ENCODE results near the gene CXCR2. TPM values are rescaled to one million over a fixed set of nuclear protein-coding genes. Genes with fewer than 3 reads are reported as not detected.

The CXCR2 gene
- total RNA-seq, 1 experiment from 2014 or later: not detected

- CTCF ChIA-PET: no interaction called here
- intact Hi-C loops (cut with micrococcal nuclease; ENCODE audit: unreplicated experiment): no loop called here
- Mint-ChIP-seq H3K27me3 (ENCODE audit: insufficient read depth, unreplicated experiment) (peaks cover 22% of the 10 kb centered on the region), H3K36me3 (ENCODE audit: insufficient read depth, unreplicated experiment) (no peaks in the 10 kb centered on the region), H3K27ac (ENCODE audit: unreplicated experiment) (no peak overlapping the region), H3K9me3 (ENCODE audit: unreplicated experiment) (peaks cover 16% of the 10 kb centered on the region), H3K4me3 (ENCODE audit: unreplicated experiment) (no peak overlapping the region), H3K4me1 (ENCODE audit: low read depth, unreplicated experiment) (no peaks in the 10 kb centered on the region)
- Histone ChIP-seq H3K9me3 (peaks cover 3% of the 10 kb centered on the region), H3K4me3 (ENCODE audit: low read depth, low read length) (no peak overlapping the region), H3K4me1 (no peaks in the 10 kb centered on the region), H3K36me3 (ENCODE audit: control insufficient read depth, insufficient read depth, low read length) (no peaks in the 10 kb centered on the region), H3K27me3 (replicated peaks; ENCODE audit: control insufficient read depth, insufficient read depth, low read length) (no peaks in the 10 kb centered on the region)
- no TSS peak for BruUV-seq (replicated peaks)
- no peak for TF ChIP-seq CTCF (IDR thresholded peaks at IDR 0.05; ENCODE audit: insufficient read depth in 1 of 2, low read depth in 1 of 2, low read length in 1 of 2, severe bottlenecking in 1 of 2, unreplicated experiment in 1 of 2)
- no peak for DNase-seq
- POLR2A ChIA-PET: no interaction called here
Measured at GRCh38 chr2:218091746-218092145, 34.1 kb upstream of the CXCR2 start.

GRCh38 chr2:218093879-218094278, 31.9 kb upstream of the CXCR2 start:
- no TSS peak for BruUV-seq (replicated peaks)
- H3K4me3 Mint-ChIP-seq (ENCODE audit: unreplicated experiment): no peak overlapping the region
- H3K4me3 ChIP-seq (ENCODE audit: low read depth, low read length): no peak overlapping the region
- intact Hi-C loops (cut with micrococcal nuclease; ENCODE audit: unreplicated experiment): no loop called here
- ChIA-PET CTCF (no interaction called here), POLR2A (interaction anchor here (0.6 kb wide), 1 partner anchor 729 kb away, joined by 3 read pairs; no protein-coding TSS in a partner anchor)
- no peaks in the 10 kb centered on the region for H3K4me1 Mint-ChIP-seq (ENCODE audit: low read depth, unreplicated experiment)
- DNase-seq: no peak
- H3K27me3 Mint-ChIP-seq (ENCODE audit: insufficient read depth, unreplicated experiment): peaks cover 15% of the 10 kb centered on the region
- H3K36me3 ChIP-seq (ENCODE audit: control insufficient read depth, insufficient read depth, low read length): no peaks in the 10 kb centered on the region
- H3K9me3 ChIP-seq: no peaks in the 10 kb centered on the region
- no peaks in the 10 kb centered on the region for H3K4me1 ChIP-seq
- H3K27me3 ChIP-seq (replicated peaks; ENCODE audit: control insufficient read depth, insufficient read depth, low read length): no peaks in the 10 kb centered on the region
- H3K9me3 Mint-ChIP-seq (ENCODE audit: unreplicated experiment): peaks cover 6% of the 10 kb centered on the region
- no peaks in the 10 kb centered on the region for H3K36me3 Mint-ChIP-seq (ENCODE audit: insufficient read depth, unreplicated experiment)
- TF ChIP-seq CTCF (IDR thresholded peaks at IDR 0.05; ENCODE audit: insufficient read depth in 1 of 2, low read depth in 1 of 2, low read length in 1 of 2, severe bottlenecking in 1 of 2, unreplicated experiment in 1 of 2): no peak
- no peak overlapping the region for H3K27ac Mint-ChIP-seq (ENCODE audit: unreplicated experiment)

- CTCF ChIA-PET: no interaction called here
- no peaks in the 10 kb centered on the region for H3K36me3 Mint-ChIP-seq (ENCODE audit: insufficient read depth, unreplicated experiment)
- no peak for TF ChIP-seq CTCF (IDR thresholded peaks at IDR 0.05; ENCODE audit: insufficient read depth in 1 of 2, low read depth in 1 of 2, low read length in 1 of 2, severe bottlenecking in 1 of 2, unreplicated experiment in 1 of 2)
- H3K4me3 Mint-ChIP-seq (ENCODE audit: unreplicated experiment): no peak overlapping the region
- POLR2A ChIA-PET: no interaction called here
- H3K27me3 ChIP-seq (replicated peaks; ENCODE audit: control insufficient read depth, insufficient read depth, low read length): no peaks in the 10 kb centered on the region; the same call in 1 of the 2 replicates
- no peak overlapping the region for H3K27ac Mint-ChIP-seq (ENCODE audit: unreplicated experiment)
- no peaks in the 10 kb centered on the region for H3K4me1 Mint-ChIP-seq (ENCODE audit: low read depth, unreplicated experiment)
- no peaks in the 10 kb centered on the region for H3K9me3 Mint-ChIP-seq (ENCODE audit: unreplicated experiment)
- H3K9me3 ChIP-seq: no peaks in the 10 kb centered on the region
- H3K36me3 ChIP-seq (ENCODE audit: control insufficient read depth, insufficient read depth, low read length): no peaks in the 10 kb centered on the region
- no peak for DNase-seq
- no TSS peak for BruUV-seq (replicated peaks)
- intact Hi-C loops (cut with micrococcal nuclease; ENCODE audit: unreplicated experiment): no loop called here
- H3K4me1 ChIP-seq: no peaks in the 10 kb centered on the region
- peaks cover 22% of the 10 kb centered on the region for H3K27me3 Mint-ChIP-seq (ENCODE audit: insufficient read depth, unreplicated experiment)
- no peak overlapping the region for H3K4me3 ChIP-seq (ENCODE audit: low read depth, low read length)
Measured at GRCh38 chr2:218095853-218096252, 30.0 kb upstream of the CXCR2 start.

Measured in Caco-2 (cell line).